Measurements from ENCODE around the gene CHN2. TPM values are rescaled to one million over a fixed set of nuclear protein-coding genes. Genes with fewer than 3 reads are reported as not detected.

CHN2 gene
- polyA plus RNA-seq, 2 of the 4 experiments (the other 2 are of a cell fraction): 0.06 TPM; not detected in 1

- CTCF ChIA-PET: interaction anchor here (0.8 to 2.3 kb wide), 2 partner anchors 10 to 39 kb away, joined by 4 to 10 read pairs; no protein-coding TSS in a partner anchor
- Histone ChIP-seq H3K4me2 (no peak overlapping the region), H3K27ac (no peak overlapping the region), H3K9me3 (no peaks in the 10 kb centered on the region), H3K4me3 (no peak overlapping the region), H3K4me1 (no peaks in the 10 kb centered on the region)
- DNase-seq (ENCODE audit: low read depth in 1 of 2, low spot score in 1 of 2): no peak
- 9% methylated on average over 2 of the region's 2 CpGs for WGBS (ENCODE audit: missing lambda C conversion rate)
- FAIRE-seq: no peak
- no peak for ATAC-seq
- no peak for TF ChIP-seq HOXA7 (CRISPR knock-in tag; IDR thresholded peaks at IDR 0.05)
- no peak for TF ChIP-seq NR3C1 (IDR thresholded peaks at IDR 0.05)
- no peak for TF ChIP-seq NFE2L2 (conservative IDR thresholded peaks at IDR 0.05; ENCODE audit: low read length)
- no peak for TF ChIP-seq CTCF (IDR thresholded peaks at IDR 0.05)
- TF ChIP-seq ZFP36 (IDR thresholded peaks at IDR 0.05; ENCODE audit: borderline replicate concordance, partially characterized antibody): no peak
- TF ChIP-seq EHMT2 (IDR thresholded peaks at IDR 0.05; ENCODE audit: low read depth): no peak
- TF ChIP-seq ZC3H11A (IDR thresholded peaks at IDR 0.05): no peak
- TF ChIP-seq FOXS1 (CRISPR knock-in tag; IDR thresholded peaks at IDR 0.05): no peak
- TF ChIP-seq POLR2A (IDR thresholded peaks at IDR 0.05; ENCODE audit: low read length): no peak
- no peak for TF ChIP-seq RNF2 (IDR thresholded peaks at IDR 0.05; ENCODE audit: borderline replicate concordance, low read depth)
- TF ChIP-seq ESRRA (IDR thresholded peaks at IDR 0.05; ENCODE audit: borderline replicate concordance, low read length): no peak
- TF ChIP-seq EHF (CRISPR knock-in tag; IDR thresholded peaks at IDR 0.05): no peak
- TF ChIP-seq CBX2 (IDR thresholded peaks at IDR 0.05; ENCODE audit: borderline replicate concordance, low read depth): no peak
- TF ChIP-seq TP53 (CRISPR knock-in tag; IDR thresholded peaks at IDR 0.05): no peak
- TF ChIP-seq JUNB (IDR thresholded peaks at IDR 0.05): no peak
- TF ChIP-seq CHD4 (IDR thresholded peaks at IDR 0.05; ENCODE audit: borderline replicate concordance): no peak
- no peak for TF ChIP-seq BCL3 (IDR thresholded peaks at IDR 0.05)
- POLR2A ChIA-PET: no interaction called here
These were observed 43.7 kb upstream of the CHN2 start for GRCh38 chr7:29150856-29151255.

DNA sequence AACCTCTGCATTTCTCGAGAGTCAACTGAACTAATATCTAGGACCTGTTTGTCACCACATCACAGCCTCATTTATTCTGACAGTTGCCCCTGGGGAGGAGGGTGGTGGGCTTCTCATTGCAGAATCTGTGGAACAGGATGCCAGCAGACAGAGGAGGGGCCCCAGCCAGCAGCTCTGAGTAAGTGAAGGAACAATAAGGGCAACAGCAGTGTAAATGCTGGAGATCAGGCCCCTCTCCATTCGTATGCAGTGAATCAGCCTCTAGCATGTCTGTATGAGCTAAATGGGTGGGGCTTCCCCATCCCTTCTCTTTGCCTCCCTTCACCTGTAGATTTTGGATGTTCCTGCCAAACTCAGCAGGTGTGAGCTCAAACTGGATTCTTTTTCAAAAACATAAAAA is 40.5 kb upstream of the CHN2 start:
- Histone ChIP-seq H3K4me2 (no peak overlapping the region), H3K4me3 (no peak overlapping the region), H3K27ac (no peak overlapping the region), H3K9me3 (no peaks in the 10 kb centered on the region), H3K4me1 (no peaks in the 10 kb centered on the region)
- no peak for DNase-seq (ENCODE audit: low read depth in 1 of 2, low spot score in 1 of 2)
- WGBS (ENCODE audit: missing lambda C conversion rate): 14% methylated on average over 2 of the region's 2 CpGs
- FAIRE-seq: no peak
- ATAC-seq: no peak
- TF ChIP-seq, protein P1, sequence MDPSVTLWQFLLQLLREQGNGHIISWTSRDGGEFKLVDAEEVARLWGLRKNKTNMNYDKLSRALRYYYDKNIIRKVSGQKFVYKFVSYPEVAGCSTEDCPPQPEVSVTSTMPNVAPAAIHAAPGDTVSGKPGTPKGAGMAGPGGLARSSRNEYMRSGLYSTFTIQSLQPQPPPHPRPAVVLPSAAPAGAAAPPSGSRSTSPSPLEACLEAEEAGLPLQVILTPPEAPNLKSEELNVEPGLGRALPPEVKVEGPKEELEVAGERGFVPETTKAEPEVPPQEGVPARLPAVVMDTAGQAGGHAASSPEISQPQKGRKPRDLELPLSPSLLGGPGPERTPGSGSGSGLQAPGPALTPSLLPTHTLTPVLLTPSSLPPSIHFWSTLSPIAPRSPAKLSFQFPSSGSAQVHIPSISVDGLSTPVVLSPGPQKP (IDR thresholded peaks at IDR 0.05; ENCODE audit: low read depth, low read length): no peak
- TF ChIP-seq CHD2 (IDR thresholded peaks at IDR 0.05; ENCODE audit: low read length, partially characterized antibody): no peak
- POLR2A ChIA-PET: no interaction called here
- CTCF ChIA-PET: no interaction called here

- TF ChIP-seq RARB (CRISPR knock-in tag; IDR thresholded peaks at IDR 0.05) (no peak), ZNF302 (CRISPR knock-in tag; IDR thresholded peaks at IDR 0.05) (no peak), EHF (CRISPR knock-in tag; IDR thresholded peaks at IDR 0.05) (no peak), ESRRA (IDR thresholded peaks at IDR 0.05; ENCODE audit: borderline replicate concordance, low read length) (no peak), HEYL (CRISPR knock-in tag; IDR thresholded peaks at IDR 0.05) (no peak), MYC (IDR thresholded peaks at IDR 0.05; ENCODE audit: borderline replicate concordance, low read length) (no peak), RNF2 (IDR thresholded peaks at IDR 0.05; ENCODE audit: borderline replicate concordance, low read depth) (no peak), FOSL2 (IDR thresholded peaks at IDR 0.05) (no peak), FOSL2 (CRISPR knock-in tag; IDR thresholded peaks at IDR 0.05) (no peak), MAFK (IDR thresholded peaks at IDR 0.05; ENCODE audit: partially characterized antibody) (no peak), CHD4 (IDR thresholded peaks at IDR 0.05; ENCODE audit: borderline replicate concordance) (no peak), CBX8 (IDR thresholded peaks at IDR 0.05) (no peak), RAD21 (conservative IDR thresholded peaks at IDR 0.05 in 1 of 2, IDR thresholded peaks at IDR 0.05 in 1 of 2) (no peak), HOXB13 (CRISPR knock-in tag; IDR thresholded peaks at IDR 0.05; ENCODE audit: low read depth) (no peak), KDM5A (IDR thresholded peaks at IDR 0.05) (no peak), CEBPB (IDR thresholded peaks at IDR 0.05) (no peak), JUNB (IDR thresholded peaks at IDR 0.05) (no peak)
- no peak overlapping the region for H3K4me3 ChIP-seq
- ATAC-seq: peak in 1 of 2 experiments; percentile 50; a peak in 1 of 6 replicates
These were observed 37.6 kb upstream of the CHN2 start for GRCh38 chr7:29156907-29157452.

More at GRCh38 chr7:29156907-29157452, 37.6 kb upstream of the CHN2 start:
- Histone ChIP-seq H3K4me2 (no peak overlapping the region), H3K4me1 (no peaks in the 10 kb centered on the region), H3K9me3 (no peaks in the 10 kb centered on the region), H3K27ac (no peak overlapping the region)
- no peak for DNase-seq (ENCODE audit: low read depth in 1 of 2, low spot score in 1 of 2)
- no peak for FAIRE-seq
- WGBS (ENCODE audit: missing lambda C conversion rate): 16% methylated on average over 5 of the region's 5 CpGs
- ChIA-PET POLR2A (no interaction called here), CTCF (interaction anchor here (1.0 to 1.7 kb wide), 3 partner anchors 14 to 235 kb away, joined by 3 to 4 read pairs (median 4); no protein-coding TSS in a partner anchor)

Measured in A549 (cell line).